Lower lobe of right lung (tissue), 2 donors: Measurements from ENCODE around the gene HTRA3. TPM values are rescaled to one million over a fixed set of nuclear protein-coding genes. Genes with fewer than 3 reads are reported as not detected.

Experiments used
- ATAC-seq, 2 donors: fragments of 200-7000 bp; cut with Tn5 transposase; one replicate each; pipeline ENCODE4 v1.9.1; 2020 to 2022; ENCODE audit warnings: mild to moderate bottlenecking in 2 of 2, moderate library complexity in 2 of 2
- DNase-seq: peaks from one replicate; pipeline ENCODE4 v3.0.0-alpha.2; 2020
- H3K27ac ChIP-seq: fragments of 200-600 bp; one replicate; pipeline ENCODE4 v1.8.0; 2022
- H3K27me3 ChIP-seq: fragments of 200-600 bp; one replicate; pipeline ENCODE4 v1.8.0; 2022; ENCODE audit warnings: low read depth
- H3K36me3 ChIP-seq: fragments of 200-600 bp; one replicate; pipeline ENCODE4 v1.8.0; 2022; ENCODE audit warnings: mild to moderate bottlenecking
- H3K4me1 ChIP-seq: fragments of 200-600 bp; one replicate; pipeline ENCODE4 v1.8.0; 2022
- H3K4me3 ChIP-seq: fragments of 200-600 bp; one replicate; pipeline ENCODE4 v1.8.0; 2022; ENCODE audit warnings: mild to moderate bottlenecking
- H3K9me3 ChIP-seq: fragments of 200-600 bp; one replicate; pipeline ENCODE4 v1.8.0; 2022
- intact Hi-C: fragments of 100-400 bp; cut with DNase I; formaldehyde crosslinking; loops from one replicate; pipeline ENCODE4 v1.11.0; 2022
- total RNA-seq: library from RNA; stranded (reverse); fragmentation: NEBNext Ultra II Directional; extraction: Animal tissue kit (Norgen Biotek cat#: 25700); gene quantifications from one replicate; pipeline ENCODE4 v1.2.1, GENCODE V29; 2021
- TF ChIP-seq, protein P1 (sequence below): fragments of 200-600 bp; IDR thresholded peaks from one replicate; pipeline ENCODE4 v1.8.0; 2022; ENCODE audit warnings: antibody characterized with exemption, mild to moderate bottlenecking
- donor health status: DM: no; HTN: yes; CAD: no; lungs with severe emphysema.

HTRA3 gene
- total RNA-seq, 1 donor from 2014 or later = 15.5 TPM

DNA sequence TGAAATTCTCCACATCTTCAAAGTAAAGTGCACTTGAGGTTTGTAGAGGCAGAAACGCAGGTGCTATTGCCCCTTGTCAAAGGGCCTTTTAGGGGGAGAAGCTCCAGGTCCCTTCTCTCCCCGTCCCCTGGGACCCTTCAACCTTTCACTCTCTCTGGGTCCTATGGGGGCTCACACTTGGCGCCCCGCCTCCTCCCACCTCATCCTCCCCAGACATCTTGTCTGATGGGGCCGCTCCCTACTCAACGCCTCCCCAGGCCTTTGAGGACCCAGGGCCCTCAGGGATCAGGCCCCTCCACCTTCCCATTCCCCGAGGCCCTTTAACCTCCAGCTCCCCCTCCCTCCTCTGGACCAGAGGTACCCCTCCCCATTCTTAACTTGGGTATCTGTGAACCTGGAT is 1.3 kb upstream of the HTRA3 start:
- H3K27ac ChIP-seq = no peak overlapping the region
- TF ChIP-seq, protein P1, sequence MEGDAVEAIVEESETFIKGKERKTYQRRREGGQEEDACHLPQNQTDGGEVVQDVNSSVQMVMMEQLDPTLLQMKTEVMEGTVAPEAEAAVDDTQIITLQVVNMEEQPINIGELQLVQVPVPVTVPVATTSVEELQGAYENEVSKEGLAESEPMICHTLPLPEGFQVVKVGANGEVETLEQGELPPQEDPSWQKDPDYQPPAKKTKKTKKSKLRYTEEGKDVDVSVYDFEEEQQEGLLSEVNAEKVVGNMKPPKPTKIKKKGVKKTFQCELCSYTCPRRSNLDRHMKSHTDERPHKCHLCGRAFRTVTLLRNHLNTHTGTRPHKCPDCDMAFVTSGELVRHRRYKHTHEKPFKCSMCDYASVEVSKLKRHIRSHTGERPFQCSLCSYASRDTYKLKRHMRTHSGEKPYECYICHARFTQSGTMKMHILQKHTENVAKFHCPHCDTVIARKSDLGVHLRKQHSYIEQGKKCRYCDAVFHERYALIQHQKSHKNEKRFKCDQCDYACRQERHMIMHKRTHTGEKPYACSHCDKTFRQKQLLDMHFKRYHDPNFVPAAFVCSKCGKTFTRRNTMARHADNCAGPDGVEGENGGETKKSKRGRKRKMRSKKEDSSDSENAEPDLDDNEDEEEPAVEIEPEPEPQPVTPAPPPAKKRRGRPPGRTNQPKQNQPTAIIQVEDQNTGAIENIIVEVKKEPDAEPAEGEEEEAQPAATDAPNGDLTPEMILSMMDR = no peak
- H3K36me3 ChIP-seq = no peaks in the 10 kb centered on the region
- H3K9me3 ChIP-seq = no peaks in the 10 kb centered on the region
- ATAC-seq (no peak), DNase-seq (no peak)
- H3K4me1 ChIP-seq = peaks cover 44% of the 10 kb centered on the region
- no peak overlapping the region for H3K4me3 ChIP-seq
- intact Hi-C loops = no loop called here
- H3K27me3 ChIP-seq = peaks cover 24% of the 10 kb centered on the region

DNA sequence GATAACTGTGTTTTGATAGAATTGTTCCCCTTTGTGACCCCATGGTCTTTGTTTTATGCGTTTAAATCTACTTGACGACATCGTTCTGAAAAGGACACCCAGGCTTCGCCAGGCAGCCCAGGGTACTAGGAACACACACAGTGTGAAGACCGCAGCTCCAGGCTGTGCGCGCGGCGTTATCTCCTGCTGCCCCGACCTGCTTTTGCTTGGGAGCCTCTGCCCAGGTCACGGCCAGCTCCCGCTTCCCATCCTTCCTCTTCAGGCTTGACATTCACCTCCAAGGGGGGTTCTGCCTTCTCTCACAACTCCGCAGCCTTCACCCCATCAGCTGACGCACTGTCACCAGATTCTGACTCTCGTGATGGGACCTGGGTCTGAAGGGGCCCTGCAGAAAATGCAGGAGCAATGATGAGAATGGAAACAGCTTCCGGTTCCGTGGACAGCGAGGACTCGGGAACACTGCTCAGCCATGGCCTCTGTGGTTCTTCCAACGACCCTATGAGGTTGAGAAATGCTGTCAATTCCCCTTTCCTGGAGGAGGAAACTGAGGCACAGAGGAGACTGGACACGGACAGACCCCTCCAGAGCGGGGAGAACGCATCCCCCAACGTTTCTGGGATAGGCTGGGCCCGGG is 536 bp upstream of the HTRA3 start:
- Histone ChIP-seq H3K9me3 (no peaks in the 10 kb centered on the region), H3K4me1 (peaks cover 44% of the 10 kb centered on the region), H3K4me3 (peak overlapping the region; percentile 52), H3K27ac (no peak overlapping the region), H3K36me3 (no peaks in the 10 kb centered on the region), H3K27me3 (peaks cover 24% of the 10 kb centered on the region)
- TF ChIP-seq, protein P1 = no peak
- intact Hi-C loops = no loop called here
- DNase-seq (no peak), ATAC-seq (no peak)

DNA sequence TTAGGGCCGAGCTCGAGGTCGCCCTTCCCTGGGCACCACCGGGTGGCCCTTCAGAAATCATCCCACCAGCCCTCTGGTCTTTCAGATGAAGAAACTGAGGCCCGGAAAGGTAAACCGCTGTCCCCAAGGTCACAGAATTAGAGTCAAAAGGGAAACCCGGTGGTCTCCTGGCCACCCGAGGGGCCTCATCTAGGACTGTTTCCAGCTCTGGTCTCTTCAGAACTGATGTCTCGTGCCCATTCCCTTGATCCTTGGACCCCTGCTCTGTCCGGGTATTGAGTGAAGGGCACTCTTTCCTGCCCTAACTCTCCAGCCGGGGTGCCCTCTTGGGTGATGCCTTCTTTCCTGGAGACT is 841 bp downstream of the HTRA3 start:
- no peak for ATAC-seq

DNA sequence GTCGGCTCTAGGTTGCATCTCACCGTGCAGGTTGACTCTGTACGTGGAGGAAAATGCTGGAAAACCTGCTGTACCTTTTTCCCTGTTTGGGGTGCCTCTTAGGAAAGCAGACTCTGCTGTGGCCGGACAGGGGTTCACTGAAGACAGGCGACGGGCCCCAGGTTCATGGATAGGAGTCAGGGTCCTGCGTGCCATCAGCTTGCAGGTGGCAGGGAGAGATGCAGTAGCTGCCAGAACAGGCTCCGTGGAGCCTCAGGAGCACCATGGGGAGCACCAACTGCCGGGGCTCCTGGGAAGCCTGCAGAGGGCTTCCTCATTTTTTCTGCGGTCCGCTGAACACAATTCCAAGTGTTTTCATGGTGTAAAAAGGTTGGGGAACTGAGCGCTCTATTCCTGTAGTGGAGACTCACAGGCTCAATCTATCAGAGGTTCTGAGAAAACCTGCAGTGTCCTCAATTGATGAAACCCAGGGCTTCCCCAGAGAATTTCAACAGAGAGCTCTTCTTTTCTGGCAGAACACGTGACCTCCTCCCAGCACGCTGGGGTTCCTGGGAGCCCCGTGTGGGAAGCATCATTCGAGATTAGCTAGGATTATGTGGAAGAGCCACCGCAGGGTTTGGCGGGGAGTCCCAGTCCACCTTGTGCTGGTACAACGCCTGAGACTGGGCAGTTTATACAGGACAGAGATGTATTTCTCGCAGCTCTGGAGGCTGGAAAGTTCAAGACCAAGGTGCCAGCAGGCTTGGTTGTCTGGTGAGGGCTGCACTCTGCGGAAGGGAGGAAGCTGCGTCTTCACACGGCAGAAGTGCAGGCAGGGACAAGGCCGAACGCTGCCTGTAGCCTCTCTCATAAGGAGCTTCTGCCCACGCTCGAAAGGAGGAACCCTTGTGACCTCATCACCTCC is 1.6 kb downstream of the HTRA3 start:
- peak overlapping the region; percentile 24 for H3K27ac ChIP-seq
- intact Hi-C loops = no loop called here

More for the DNA sequence above, 841 bp downstream of the HTRA3 start:
- intact Hi-C loops = no loop called here
- Histone ChIP-seq H3K27ac (peak overlapping the region; percentile 41), H3K9me3 (no peaks in the 10 kb centered on the region), H3K36me3 (no peaks in the 10 kb centered on the region), H3K4me1 (peaks cover 56% of the 10 kb centered on the region), H3K4me3 (peak overlapping the region; percentile 52), H3K27me3 (peaks cover 24% of the 10 kb centered on the region)
- TF ChIP-seq, protein P1 = no peak
- no peak for DNase-seq

DNA sequence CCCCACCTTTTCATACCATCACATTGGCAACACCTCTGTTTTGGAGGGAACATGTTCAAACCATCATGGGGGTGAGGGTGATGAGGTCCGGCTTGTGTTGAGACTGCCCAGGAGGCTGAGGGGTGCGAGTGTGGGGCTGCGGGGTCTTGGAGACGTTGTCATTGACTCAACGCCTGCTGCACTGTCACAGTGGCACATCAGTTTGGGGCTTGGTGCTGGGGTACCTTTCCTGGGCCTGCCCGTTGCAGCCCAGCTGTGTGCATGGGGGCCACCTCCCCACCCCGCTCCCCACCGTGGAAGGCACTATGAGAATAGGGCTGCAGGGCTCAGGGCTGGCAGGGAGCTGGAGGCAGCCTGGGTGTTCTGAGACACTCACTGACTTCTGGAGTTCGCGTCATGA is 2.3 kb downstream of the HTRA3 start:
- no peaks in the 10 kb centered on the region for H3K36me3 ChIP-seq
- H3K4me1 ChIP-seq = peaks cover 66% of the 10 kb centered on the region
- H3K27ac ChIP-seq = no peak overlapping the region
- ATAC-seq = no peak
- no peaks in the 10 kb centered on the region for H3K9me3 ChIP-seq
- intact Hi-C loops = no loop called here
- TF ChIP-seq, protein P1 = no peak
- peaks cover 24% of the 10 kb centered on the region for H3K27me3 ChIP-seq
- peak overlapping the region; percentile 52 for H3K4me3 ChIP-seq
- DNase-seq = no peak

More for the DNA sequence above, 1.6 kb downstream of the HTRA3 start:
- Histone ChIP-seq H3K4me1 (peaks cover 63% of the 10 kb centered on the region), H3K36me3 (no peaks in the 10 kb centered on the region), H3K27me3 (peaks cover 24% of the 10 kb centered on the region), H3K4me3 (peak overlapping the region; percentile 52), H3K9me3 (no peaks in the 10 kb centered on the region)
- no peak for ATAC-seq
- TF ChIP-seq, protein P1 = no peak
- DNase-seq = no peak
